GM18867 (cell line): Measurements from ENCODE around the gene MMS22L.

Experiments used
- ATAC-seq: cut with Tn5 transposase; IDR thresholded peaks from one replicate; pipeline ENCODE4 v1.9.1; 2021; ENCODE audit warnings: mild to moderate bottlenecking, moderate library complexity; ENCODE audit not compliant: unreplicated experiment

The MMS22L gene

DNA sequence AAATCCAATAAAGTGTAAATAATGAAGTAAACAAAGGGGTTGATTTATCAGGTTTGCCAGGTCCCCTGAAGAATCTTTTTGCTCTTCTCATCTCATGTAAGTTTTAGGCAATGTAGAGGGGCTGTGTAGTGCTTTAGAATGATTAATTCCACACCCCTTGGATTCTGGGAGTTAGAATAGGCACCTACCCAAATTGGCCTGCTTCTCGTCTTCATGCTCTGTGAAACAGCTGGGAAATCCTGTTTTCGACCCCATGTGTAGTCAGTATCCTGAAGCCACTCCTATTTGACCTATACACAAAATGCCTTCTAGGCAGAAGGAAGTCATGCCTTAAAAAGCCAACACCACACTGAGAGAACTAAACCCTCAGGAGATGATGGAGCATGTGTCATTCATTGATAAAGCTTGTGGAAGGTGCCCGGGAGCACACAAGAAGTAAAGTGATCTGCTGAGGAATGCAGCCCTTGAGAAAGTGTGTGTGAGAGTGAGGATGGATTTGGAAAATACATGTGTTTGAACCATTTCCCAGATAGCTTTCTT, 187.6 kb downstream of the MMS22L start:
- ATAC-seq = no peak

DNA sequence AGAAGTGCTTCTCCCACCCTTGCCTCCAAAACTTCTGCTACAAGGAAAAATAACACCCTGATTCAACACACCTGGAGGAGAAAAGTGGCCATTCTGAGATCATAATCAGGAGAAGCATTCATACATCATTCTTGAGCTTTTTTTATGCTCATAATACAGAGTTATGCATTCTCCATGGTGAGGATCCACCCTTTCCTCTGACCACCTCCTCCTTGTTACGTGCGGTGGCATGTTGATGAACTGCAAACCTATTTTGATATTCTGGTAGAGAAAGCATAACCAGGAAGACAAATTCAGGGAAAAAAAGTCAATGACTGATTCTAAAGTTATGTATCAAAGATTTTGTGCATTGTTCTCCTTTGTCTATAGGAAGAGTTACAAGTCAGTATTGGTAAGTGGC, 188.6 kb downstream of the MMS22L start:
- ATAC-seq = no peak

DNA sequence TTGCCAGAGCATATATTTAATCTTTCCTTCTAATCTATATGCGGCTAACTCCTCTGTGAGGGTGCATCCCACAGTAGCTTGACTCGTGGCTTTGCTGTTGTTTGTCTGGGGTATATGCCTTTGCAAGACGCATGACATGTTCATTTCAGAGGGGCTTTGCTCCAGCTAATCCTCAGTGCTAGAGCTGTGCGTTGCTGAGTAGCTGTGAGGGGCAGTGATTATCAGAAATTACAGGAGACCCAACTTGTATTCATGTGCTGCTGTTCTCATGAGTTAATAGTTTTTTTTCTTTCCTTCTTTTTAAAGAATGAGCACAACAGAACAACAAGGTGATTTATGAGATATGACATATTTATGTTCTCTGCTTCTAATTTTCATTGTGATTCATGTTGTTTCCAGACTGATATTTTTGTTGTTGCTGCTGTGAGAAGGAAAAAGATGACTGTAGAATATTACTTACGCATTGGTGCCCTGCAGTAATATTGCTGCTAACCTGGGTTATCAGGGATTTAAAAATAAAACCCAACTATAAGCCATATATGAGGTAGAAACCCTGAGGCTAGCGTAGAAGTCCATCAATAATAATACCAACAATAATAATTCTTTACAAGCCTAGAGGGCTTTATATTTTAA, 190.2 kb downstream of the MMS22L start:
- ATAC-seq = no peak
